NCI-H2227 treated with DMSO at 0.1 percent for 48 hours (cell line): ENCODE results near the gene TARM1.
A peak's percentile ranks its signal among the peaks of the same experiment; 100 is the strongest.
"Not testable (repeated sequence)": the region's sequence is repeated elsewhere in the genome, so short reads cannot be mapped to it uniquely, and the experiment has no call there.

Experiments used
- DNase-seq: peaks from one replicate; lab custom pipeline; 2025; lab: John Stamatoyannopoulos, UW

TARM1 gene

GRCh38 chr19:54099903-54100255 is 18.7 kb upstream of the TARM1 start:
- DNase-seq: not testable (repeated sequence)

GRCh38 chr19:54099190-54099902 is 18.2 kb upstream of the TARM1 start:
- no peak for DNase-seq

GRCh38 chr19:54096617-54097106 is 15.5 kb upstream of the TARM1 start:
- DNase-seq: no peak

- DNase-seq: peak; percentile 72
Observed at GRCh38 chr19:54095859-54096616, 14.9 kb upstream of the TARM1 start.

GRCh38 chr19:54095136-54095858 is 14.1 kb upstream of the TARM1 start:
- DNase-seq: no peak

GRCh38 chr19:54094426-54095000 is 13.3 kb upstream of the TARM1 start:
- DNase-seq: no peak

GRCh38 chr19:54084410-54084809 is 3.2 kb upstream of the TARM1 start:
- DNase-seq: no peak

- DNase-seq: no peak
Observed at GRCh38 chr19:54077334-54077733, 3.8 kb downstream of the TARM1 start.

GRCh38 chr19:54074851-54075250 is 6.3 kb downstream of the TARM1 start:
- no peak for DNase-seq

- no peak for DNase-seq
Observed at GRCh38 chr19:54073829-54074228, 7.3 kb downstream of the TARM1 start.

GRCh38 chr19:54069470-54069869 is 11.7 kb downstream of the TARM1 start:
- DNase-seq: no peak

GRCh38 chr19:54063350-54064116 is 17.6 kb downstream of the TARM1 start, which contains the start of gene VSTM1:
TSS of gene VSTM1 (minus strand) at chr19:54063897. CDS start at chr19:54063777, 120 bp downstream.
- no peak for DNase-seq

- no peak for DNase-seq
Observed at GRCh38 chr19:54062643-54063042, 18.5 kb downstream of the TARM1 start.

GRCh38 chr19:54047616-54048015 is 33.5 kb downstream of the TARM1 start:
- no peak for DNase-seq

- DNase-seq: no peak
Observed at GRCh38 chr19:54045771-54046170, 35.4 kb downstream of the TARM1 start.

GRCh38 chr19:54042989-54043388 is 38.2 kb downstream of the TARM1 start:
- DNase-seq: no peak

GRCh38 chr19:54041969-54042606 is 39.1 kb downstream of the TARM1 start:
- no peak for DNase-seq

- DNase-seq: no peak
Observed at GRCh38 chr19:54040003-54040402, 41.2 kb downstream of the TARM1 start.

GRCh38 chr19:54036542-54036941 is 44.6 kb downstream of the TARM1 start:
- DNase-seq: not testable (repeated sequence)

GRCh38 chr19:54035215-54036178 is 45.7 kb downstream of the TARM1 start:
- DNase-seq: no peak
